ENCODE results near the gene C1orf198.

GRCh38 chr1:230898748-230899147 lies 30.4 kb upstream of the C1orf198 start:
- TF ChIP-seq YY1 (IDR thresholded peaks at IDR 0.05; ENCODE audit: insufficient read depth, insufficient read length) = no peak
- TF ChIP-seq ZNF274 (IDR thresholded peaks at IDR 0.05; ENCODE audit: low read depth, low read length) = no peak
